B cell (primary cell): ENCODE results near the gene KMT2D. TPM values are rescaled to one million over a fixed set of nuclear protein-coding genes. Genes with fewer than 3 reads are reported as not detected.

Experiments used
- ATAC-seq: fragments of 200-7000 bp; cut with Tn5 transposase; one replicate; pipeline ENCODE4 v1.10.0; 2021; ENCODE audit warnings: low read depth, mild to moderate bottlenecking, moderate number of reproducible peaks, moderate library complexity
- CTCF ChIA-PET: fragments of 350-600 bp; sonication (Branson Sonifier 250); formaldehyde crosslinking; loops from one replicate; lab custom pipeline; 2021; ENCODE audit warnings: antibody characterized with exemption, inconsistent platforms; lab: Charles Lee
- POLR2A ChIA-PET: fragments of 350-600 bp; sonication (Branson Sonifier 250); formaldehyde crosslinking; loops from one replicate; lab custom pipeline; 2021; ENCODE audit warnings: antibody characterized with exemption; lab: Charles Lee
- DNase-seq: peaks from one replicate; pipeline ENCODE4 v3.0.0; 2013
- H2AFZ ChIP-seq: 2 replicates; pipeline ENCODE4 v1.6.1; 2012; ENCODE audit warnings: mild to moderate bottlenecking, low read depth, low read length; ENCODE audit not compliant: insufficient read depth, poor library complexity, severe bottlenecking
- H3K27ac ChIP-seq, 2 donors: 1 replicate in 1 of 2; 2 replicates in 1 of 2; pipeline ENCODE4 v1.5.1; 2012 to 2013; ENCODE audit warnings: low read length in 2 of 2, mild to moderate bottlenecking in 2 of 2, moderate library complexity in 1 of 2
- H3K27me3 ChIP-seq, 4 experiments: fragments of 200-600 bp in 1 of 4; sonication (generic) in 1 of 4; replicated peaks in 1 of 4; 1 replicate in 2 of 4; 2 replicates in 2 of 4; pipeline versions ENCODE4 v1.6.1 to v1.7.0; 2013 to 2016; ENCODE audit warnings: low read length in 3 of 4, mild to moderate bottlenecking in 2 of 4, mixed read lengths in 1 of 4, moderate library complexity in 1 of 4; ENCODE audit not compliant: insufficient read depth in 4 of 4, control insufficient read depth in 3 of 4; ENCODE audit errors: control extremely low read depth in 1 of 4
- H3K36me3 ChIP-seq, 2 experiments: replicated peaks in 1 of 2; 1 replicate in 1 of 2; 2 replicates in 1 of 2; pipeline versions ENCODE4 v1.6.1 to v1.7.1; 2013; ENCODE audit warnings: low read length in 1 of 2; ENCODE audit not compliant: insufficient read depth in 2 of 2, control insufficient read depth in 1 of 2; ENCODE audit errors: control extremely low read depth in 1 of 2, extremely low read depth in 1 of 2
- H3K4me1 ChIP-seq, 2 donors: fragments of 200-600 bp in 1 of 2; sonication (generic) in 1 of 2; 1 replicate in 1 of 2; 2 replicates in 1 of 2; pipeline versions ENCODE4 v1.5.1 to v1.6.1; 2013 to 2017; ENCODE audit warnings: low read length in 2 of 2; ENCODE audit not compliant: control insufficient read depth in 2 of 2, insufficient read depth in 2 of 2
- H3K4me2 ChIP-seq: replicated peaks from 2 replicates; pipeline ENCODE3; 2012; ENCODE audit warnings: mild to moderate bottlenecking, low read depth, low read length; ENCODE audit not compliant: poor library complexity, severe bottlenecking
- H3K4me3 ChIP-seq, 5 experiments: fragments of 200-600 bp in 1 of 5; sonication (generic) in 1 of 5; 1 replicate in 3 of 5; 2 replicates in 2 of 5; pipeline versions ENCODE4 v1.5.1 to v1.7.0; 2011 to 2016; ENCODE audit warnings: low read length in 4 of 5, mild to moderate bottlenecking in 4 of 5, low read depth in 2 of 5, control low read depth in 1 of 5, moderate library complexity in 1 of 5; ENCODE audit not compliant: insufficient read depth in 1 of 5; ENCODE audit errors: control extremely low read depth in 1 of 5, extremely low read depth in 1 of 5
- H3K79me2 ChIP-seq: fragments of 200-600 bp; sonication (generic); one replicate; pipeline ENCODE4 v1.6.0; 2016; ENCODE audit warnings: low read length; ENCODE audit not compliant: control insufficient read depth, insufficient read depth
- H3K9ac ChIP-seq: fragments of 200-600 bp; sonication (generic); 2 replicates; pipeline ENCODE4 v1.6.1; 2017; ENCODE audit warnings: mild to moderate bottlenecking, low read length, moderate library complexity
- H3K9me3 ChIP-seq, 3 donors: one replicate each; pipeline versions ENCODE4 v1.6.1 to v1.7.1; 2013; ENCODE audit warnings: low read length in 2 of 3; ENCODE audit not compliant: control insufficient read depth in 2 of 3, insufficient read depth in 1 of 3; ENCODE audit errors: control extremely low read depth in 1 of 3
- H4K20me1 ChIP-seq: 2 replicates; pipeline ENCODE4 v1.6.0; 2012; ENCODE audit warnings: mild to moderate bottlenecking, low read length; ENCODE audit not compliant: insufficient read depth, control insufficient read depth, poor library complexity, severe bottlenecking
- H3K27ac Mint-ChIP-seq: one replicate; pipeline ENCODE4 v1.8.0; 2021; ENCODE audit warnings: mixed read lengths
- H3K27me3 Mint-ChIP-seq: one replicate; pipeline ENCODE4 v1.8.0; 2021; ENCODE audit warnings: mixed read lengths
- H3K4me1 Mint-ChIP-seq: one replicate; pipeline ENCODE4 v1.8.0; 2021; ENCODE audit warnings: mixed read lengths
- H3K4me3 Mint-ChIP-seq: one replicate; pipeline ENCODE4 v1.8.0; 2021; ENCODE audit warnings: mixed read lengths
- H3K9me3 Mint-ChIP-seq: one replicate; pipeline ENCODE4 v1.8.0; 2022; ENCODE audit warnings: mixed read lengths; ENCODE audit not compliant: insufficient read depth
- EZH2 ChIP-seq: IDR thresholded peaks from 2 replicates; pipeline ENCODE4 v1.6.1; 2012; ENCODE audit warnings: borderline replicate concordance, low read depth, mild to moderate bottlenecking, moderate library complexity, low read length; ENCODE audit not compliant: insufficient read depth, poor library complexity, severe bottlenecking
- WGBS: methylation state at CpG from one replicate; pipeline ENCODE4 v1.1.5; 2013; ENCODE audit warnings: missing lambda C conversion rate; ENCODE audit not compliant: insufficient coverage; 5-methylcytosine and 5-hydroxymethylcytosine counted together
- intact Hi-C: fragments of 100-400 bp; cut with micrococcal nuclease; formaldehyde crosslinking; loops from one replicate; pipeline ENCODE4 v1.10.0; 2022
- polyA plus RNA-seq: library from polyadenylated mRNA; depleted of rRNA; stranded (reverse); fragments of >200 nt; gene quantifications from 2 replicates; pipeline ENCODE4 v1.2.3, GENCODE V29; 2012
- total RNA-seq, 2 donors: library from RNA; stranded (reverse); fragments of 120-200 nt in 1 of 2; gene quantifications; 1 replicate in 1 of 2; 2 replicates in 1 of 2; pipeline versions ENCODE4 v1.2.3 to v1.2.4, GENCODE V29; 2013 to 2022
- TF ChIP-seq, protein P1 (sequence below): fragments of 200-600 bp; IDR thresholded peaks from one replicate; pipeline ENCODE4 v1.8.0; 2022; ENCODE audit warnings: antibody characterized with exemption, mild to moderate bottlenecking

KMT2D gene
- total and polyA plus RNA-seq, 2 donors (not counting 1 experiment from before 2014, with no cell fraction given): 64.0 to 179 TPM

DNA sequence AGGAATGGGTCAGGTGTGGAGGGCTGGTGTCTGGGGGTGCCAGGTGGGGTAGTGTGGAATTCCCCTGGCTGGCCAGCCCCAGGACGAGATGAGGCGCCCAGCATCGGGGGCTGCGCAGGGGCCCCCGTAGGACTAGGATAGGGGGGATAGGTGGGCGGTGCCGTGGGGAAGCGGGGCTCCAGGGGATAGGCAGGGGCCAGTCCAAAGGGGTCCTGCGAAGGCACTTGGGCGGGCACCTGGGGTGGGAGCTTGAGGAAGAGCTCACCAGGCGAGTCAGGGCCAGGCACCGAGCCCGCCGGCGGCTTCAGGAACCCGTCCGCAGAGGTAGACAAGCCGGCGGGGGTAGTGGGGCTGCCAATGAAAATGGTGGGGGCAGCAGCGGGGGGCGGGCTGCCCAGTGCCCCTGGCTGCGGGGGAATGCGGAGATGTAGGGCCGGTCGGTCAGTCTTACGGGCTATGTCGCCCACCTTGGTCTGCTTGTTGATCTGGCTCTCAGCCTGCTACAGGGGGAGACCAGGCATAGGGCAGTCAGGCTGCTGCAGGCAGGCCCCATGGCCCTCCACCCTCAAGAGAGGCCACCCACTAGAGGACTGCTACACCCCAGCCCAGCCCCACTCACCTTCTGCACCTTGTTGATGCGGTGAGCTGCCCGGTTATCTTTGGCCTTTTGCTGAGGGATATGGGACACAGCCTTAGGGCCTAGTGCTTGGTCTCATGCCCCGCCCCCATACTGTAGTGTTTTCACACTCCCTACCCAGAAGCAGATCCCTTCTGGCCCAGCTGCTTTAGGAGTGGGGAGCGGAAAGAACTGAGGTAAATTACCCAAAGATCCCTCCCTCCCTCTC is 19.3 kb downstream of the KMT2D start:
- TF ChIP-seq EZH2: no peak
- TF ChIP-seq, protein P1, sequence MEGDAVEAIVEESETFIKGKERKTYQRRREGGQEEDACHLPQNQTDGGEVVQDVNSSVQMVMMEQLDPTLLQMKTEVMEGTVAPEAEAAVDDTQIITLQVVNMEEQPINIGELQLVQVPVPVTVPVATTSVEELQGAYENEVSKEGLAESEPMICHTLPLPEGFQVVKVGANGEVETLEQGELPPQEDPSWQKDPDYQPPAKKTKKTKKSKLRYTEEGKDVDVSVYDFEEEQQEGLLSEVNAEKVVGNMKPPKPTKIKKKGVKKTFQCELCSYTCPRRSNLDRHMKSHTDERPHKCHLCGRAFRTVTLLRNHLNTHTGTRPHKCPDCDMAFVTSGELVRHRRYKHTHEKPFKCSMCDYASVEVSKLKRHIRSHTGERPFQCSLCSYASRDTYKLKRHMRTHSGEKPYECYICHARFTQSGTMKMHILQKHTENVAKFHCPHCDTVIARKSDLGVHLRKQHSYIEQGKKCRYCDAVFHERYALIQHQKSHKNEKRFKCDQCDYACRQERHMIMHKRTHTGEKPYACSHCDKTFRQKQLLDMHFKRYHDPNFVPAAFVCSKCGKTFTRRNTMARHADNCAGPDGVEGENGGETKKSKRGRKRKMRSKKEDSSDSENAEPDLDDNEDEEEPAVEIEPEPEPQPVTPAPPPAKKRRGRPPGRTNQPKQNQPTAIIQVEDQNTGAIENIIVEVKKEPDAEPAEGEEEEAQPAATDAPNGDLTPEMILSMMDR: no peak
- ATAC-seq (no peak), DNase-seq (no peak)
- no peaks in the 10 kb centered on the region for H3K27me3 ChIP-seq
- H3K79me2 ChIP-seq: peaks cover 41% of the 10 kb centered on the region
- H3K36me3 ChIP-seq: peaks cover 2 to 95% of the 10 kb centered on the region in 2 experiments
- peaks cover 40% of the 10 kb centered on the region for H4K20me1 ChIP-seq
- CTCF ChIA-PET: interaction anchor here (0.8 kb wide), 1 partner anchor 22 kb away, joined by 3 read pairs; no protein-coding TSS in a partner anchor
- no peaks in the 10 kb centered on the region for H3K9me3 Mint-ChIP-seq
- H3K4me3 Mint-ChIP-seq: no peak overlapping the region
- no peak overlapping the region for H3K9ac ChIP-seq
- H3K27ac Mint-ChIP-seq: no peak overlapping the region
- 94% methylated on average over 19 of the region's 31 CpGs for WGBS
- no peak overlapping the region for H3K27ac ChIP-seq
- H2AFZ ChIP-seq: no peak overlapping the region
- no peak overlapping the region for H3K4me3 ChIP-seq
- no peaks in the 10 kb centered on the region for H3K4me1 ChIP-seq
- no peaks in the 10 kb centered on the region for H3K27me3 Mint-ChIP-seq
- intact Hi-C loops: no loop called here
- H3K4me2 ChIP-seq: no peak overlapping the region
- POLR2A ChIA-PET: interaction anchor here (0.6 kb wide), 1 partner anchor 29 kb away, joined by 3 read pairs; no protein-coding TSS in a partner anchor
- peaks cover 2% of the 10 kb centered on the region for H3K4me1 Mint-ChIP-seq
- no peaks in the 10 kb centered on the region for H3K9me3 ChIP-seq

- Histone ChIP-seq H3K4me1 (no peaks in the 10 kb centered on the region), H3K36me3 (peaks cover 0 to 87% of the 10 kb centered on the region in 2 experiments), H3K27me3 (no peaks in the 10 kb centered on the region), H3K27ac (no peak overlapping the region), H3K4me2 (no peak overlapping the region), H3K9me3 (no peaks in the 10 kb centered on the region), H3K9ac (no peak overlapping the region), H4K20me1 (peaks cover 40% of the 10 kb centered on the region), H3K79me2 (peaks cover 35% of the 10 kb centered on the region), H2AFZ (no peak overlapping the region), H3K4me3 (no peak overlapping the region)
- CTCF ChIA-PET: no interaction called here
- WGBS: 98% methylated on average over 14 of the region's 14 CpGs
- intact Hi-C loops: no loop called here
- POLR2A ChIA-PET: interaction anchor here (0.6 kb wide), 1 partner anchor 156 kb away, joined by 3 read pairs; no protein-coding TSS in a partner anchor
- H3K27ac Mint-ChIP-seq: no peak overlapping the region
- H3K27me3 Mint-ChIP-seq: no peaks in the 10 kb centered on the region
- ATAC-seq (no peak), DNase-seq (no peak)
- TF ChIP-seq EZH2: no peak
- TF ChIP-seq, protein P1: no peak
- H3K4me1 Mint-ChIP-seq: peaks cover 2% of the 10 kb centered on the region
- H3K4me3 Mint-ChIP-seq: no peak overlapping the region
- no peaks in the 10 kb centered on the region for H3K9me3 Mint-ChIP-seq
Observed at GRCh38 chr12:49040364-49040855, 20.2 kb downstream of the KMT2D start.
